UCSD-AML1 (cell line): ENCODE data around the gene PPM1G.

Experiments used
- DNase-seq: peaks from one replicate; lab custom pipeline; 2025; ENCODE audit not compliant: unreplicated experiment; lab: John Stamatoyannopoulos, UW

The PPM1G gene

GRCh38 chr2:27412419-27413152 lies 3.2 kb upstream of the PPM1G start:
- no peak for DNase-seq

GRCh38 chr2:27408601-27409320 lies 630 bp downstream of the PPM1G start:
- peak; percentile 50 for DNase-seq

DNA sequence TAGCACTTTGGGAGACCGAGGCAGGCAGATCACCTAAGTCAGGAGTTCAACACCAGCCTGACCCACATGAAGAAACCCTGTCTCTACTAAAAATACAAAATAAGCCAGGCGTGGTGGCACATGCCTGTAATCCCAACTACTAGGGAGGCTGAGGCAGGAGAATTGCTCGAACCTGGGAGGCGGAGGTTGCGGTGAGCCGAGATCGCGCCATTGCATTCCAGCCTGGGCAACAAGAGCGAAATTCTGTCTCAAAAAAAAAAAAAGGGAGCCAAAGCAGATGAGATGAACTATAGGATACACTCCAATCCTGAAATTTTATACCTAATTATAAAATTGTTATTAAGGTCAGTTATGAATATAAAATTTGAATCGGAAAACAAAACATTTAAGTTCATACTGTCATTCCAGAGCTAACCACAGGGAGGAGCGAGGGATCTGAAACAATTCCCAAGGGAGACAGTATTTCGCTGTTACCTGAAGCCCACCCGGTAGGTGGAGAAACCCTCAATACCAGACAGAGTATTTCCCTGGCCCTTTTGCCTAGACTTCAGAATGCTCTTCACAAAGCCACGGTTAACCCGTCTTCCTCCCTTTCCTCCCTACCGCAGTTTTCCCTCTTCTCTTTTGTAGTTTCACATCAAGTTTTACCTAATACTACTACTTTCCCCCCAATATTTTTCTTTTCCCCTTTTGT lies 1.4 kb downstream of the PPM1G start:
- DNase-seq = no peak

DNA sequence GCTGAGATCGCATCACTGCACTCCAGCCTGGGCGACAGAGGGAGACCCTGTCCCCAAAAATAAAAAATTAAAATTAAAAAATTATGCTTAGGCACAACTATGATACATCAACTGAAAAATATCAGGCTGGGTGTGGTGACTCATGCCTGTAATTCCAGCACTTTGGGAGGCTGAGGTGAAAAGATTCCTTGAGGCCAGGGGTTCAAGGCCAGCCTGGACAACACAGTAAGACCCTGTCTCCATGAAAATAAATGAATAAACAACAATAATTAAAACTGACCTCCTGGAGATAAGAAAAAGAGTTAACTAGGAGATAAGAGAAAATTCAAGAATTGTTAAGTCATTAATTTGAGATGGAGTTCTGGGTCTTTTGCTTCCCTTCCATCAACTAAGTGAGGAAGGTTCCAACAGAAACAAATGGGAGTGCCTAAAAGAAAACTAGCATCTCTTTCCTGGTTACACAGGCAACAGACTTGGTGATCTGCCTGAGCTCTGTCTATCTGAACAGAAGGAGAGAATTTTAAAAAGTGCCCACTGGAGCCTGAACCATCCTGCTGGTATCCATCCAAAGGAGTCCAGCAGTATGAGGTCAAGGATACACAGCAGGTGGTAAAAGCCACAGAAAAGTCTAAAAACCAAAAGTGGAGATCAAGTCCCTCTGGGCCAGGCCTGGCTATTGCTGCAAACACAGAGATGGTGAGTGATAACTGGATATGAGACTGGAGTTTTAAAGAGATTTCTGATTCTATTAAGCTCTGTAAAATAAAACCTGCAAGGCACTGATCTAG lies 8.8 kb downstream of the PPM1G start:
- no peak for DNase-seq

- no peak for DNase-seq
Observed at GRCh38 chr2:27398962-27399361, 10.4 kb downstream of the PPM1G start.

DNA sequence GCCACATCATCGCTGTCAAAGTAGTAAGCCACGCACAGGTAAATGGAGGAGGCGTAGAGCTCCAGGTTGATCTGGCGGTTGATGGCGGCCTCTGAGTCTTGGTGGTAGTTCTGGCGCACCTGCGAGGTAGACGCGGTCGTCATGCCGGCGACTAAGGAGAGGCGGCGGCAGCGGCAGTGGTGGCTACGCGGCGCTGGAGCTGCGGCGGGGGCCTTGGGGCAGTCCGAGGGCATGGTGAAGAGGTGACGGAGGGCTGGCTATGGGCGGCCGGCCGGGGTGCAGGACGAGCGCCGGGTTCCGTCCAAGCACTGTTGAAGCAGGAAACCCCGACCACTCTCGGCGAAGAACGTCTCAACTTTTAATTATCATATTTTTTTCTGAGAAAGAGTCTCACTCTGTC lies 16.2 kb downstream of the PPM1G start:
- no peak for DNase-seq

GRCh38 chr2:27390822-27391679 lies 18.3 kb downstream of the PPM1G start:
- DNase-seq = no peak

DNA sequence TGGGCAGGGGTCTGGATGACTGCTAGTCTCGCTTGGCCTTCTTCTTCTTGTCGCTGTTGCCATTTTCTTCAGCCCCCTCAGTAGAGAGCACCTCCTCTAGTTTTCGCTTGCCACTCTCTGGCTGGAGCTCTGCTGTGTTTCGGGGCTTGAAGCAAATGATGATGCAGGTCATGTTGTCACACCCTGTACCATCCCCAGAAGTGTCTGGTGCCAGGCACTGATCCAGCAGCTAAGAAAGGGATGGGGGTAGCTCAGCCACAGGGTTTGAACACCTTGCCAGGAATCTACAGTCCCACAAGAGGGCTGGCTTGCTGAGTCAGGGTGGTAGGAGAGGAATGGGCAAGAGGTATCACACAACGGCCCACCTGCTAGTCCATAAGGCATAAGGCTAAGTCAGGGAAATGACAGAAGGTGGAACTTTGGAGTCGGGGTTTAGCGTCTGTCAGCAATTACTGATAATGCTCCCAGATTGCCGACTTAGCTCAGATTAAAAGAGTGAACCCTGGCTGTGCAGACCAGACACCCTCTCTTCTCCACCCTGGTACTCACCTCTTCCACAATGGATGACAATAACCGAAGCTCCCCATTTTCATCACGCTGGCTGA lies 27.7 kb downstream of the PPM1G start:
- no peak for DNase-seq

GRCh38 chr2:27380626-27381545 lies 28.5 kb downstream of the PPM1G start, which contains the start of gene ZNF513:
Gene ZNF513 (minus strand): TSS chr2:27380734. CDS start chr2:27380526, 208 bp downstream.
- DNase-seq = peak; percentile 94

- DNase-seq = peak; percentile 83
Observed at GRCh38 chr2:27379836-27380625, 29.4 kb downstream of the PPM1G start.

DNA sequence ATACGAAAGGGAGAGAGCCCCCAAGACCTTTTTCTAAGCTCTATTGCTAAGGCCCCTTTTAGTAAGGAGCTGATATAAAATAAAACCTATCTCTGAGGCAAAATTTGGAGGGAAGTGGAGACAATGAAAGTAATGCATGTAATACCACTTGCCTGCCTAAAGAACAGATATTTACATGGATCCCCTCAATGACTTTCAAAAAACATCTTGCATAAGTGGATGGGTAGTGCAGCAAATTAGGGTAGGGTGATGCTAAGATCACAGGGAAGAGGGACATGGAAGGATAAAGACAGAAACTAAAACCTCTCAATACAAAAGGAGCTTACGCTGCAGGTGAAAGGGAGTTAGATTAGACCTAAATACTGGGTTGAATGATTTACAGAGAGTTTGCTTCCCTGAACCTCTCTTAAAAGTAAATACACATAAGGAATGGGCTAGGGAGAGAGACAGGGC lies 30.0 kb downstream of the PPM1G start:
- no peak for DNase-seq

GRCh38 chr2:27378809-27379290 lies 30.5 kb downstream of the PPM1G start:
- DNase-seq = no peak

DNA sequence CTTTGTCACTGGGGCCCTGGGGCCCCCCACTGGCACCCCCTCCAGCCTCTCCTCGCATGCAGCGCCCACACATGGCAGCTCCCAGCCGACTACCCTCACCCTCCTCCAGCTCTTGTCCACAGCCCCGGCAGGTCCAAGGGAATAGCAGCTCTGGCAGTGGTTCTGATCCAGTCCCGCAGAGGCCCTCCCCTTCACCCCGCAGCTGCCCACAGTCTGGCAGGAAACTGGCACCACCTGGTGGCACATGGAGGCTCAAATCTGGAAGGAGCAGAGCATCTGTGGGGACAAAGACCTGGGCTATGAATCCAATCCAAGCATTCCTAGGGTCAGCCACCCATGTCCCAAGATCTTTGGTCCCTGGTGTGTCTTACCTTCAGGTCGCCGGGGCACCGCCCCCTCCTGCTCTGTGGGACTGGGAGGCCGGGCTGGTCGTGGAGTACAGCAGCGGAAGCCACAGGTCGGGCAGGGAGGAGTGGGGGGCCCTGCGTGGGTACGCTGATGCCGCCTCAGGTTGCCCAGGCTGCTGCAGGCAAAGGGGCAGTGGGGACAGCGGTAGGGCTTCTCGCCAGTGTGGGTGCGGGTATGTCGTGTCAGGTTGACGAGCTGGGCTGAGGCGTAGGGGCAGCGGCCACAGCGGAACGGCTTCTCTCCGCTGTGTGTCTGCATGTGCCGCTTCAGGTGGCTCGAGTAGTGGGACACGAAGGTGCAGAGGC lies 31.1 kb downstream of the PPM1G start:
- DNase-seq = peak; percentile 22

GRCh38 chr2:27377618-27378095 lies 31.7 kb downstream of the PPM1G start:
- no peak for DNase-seq

DNA sequence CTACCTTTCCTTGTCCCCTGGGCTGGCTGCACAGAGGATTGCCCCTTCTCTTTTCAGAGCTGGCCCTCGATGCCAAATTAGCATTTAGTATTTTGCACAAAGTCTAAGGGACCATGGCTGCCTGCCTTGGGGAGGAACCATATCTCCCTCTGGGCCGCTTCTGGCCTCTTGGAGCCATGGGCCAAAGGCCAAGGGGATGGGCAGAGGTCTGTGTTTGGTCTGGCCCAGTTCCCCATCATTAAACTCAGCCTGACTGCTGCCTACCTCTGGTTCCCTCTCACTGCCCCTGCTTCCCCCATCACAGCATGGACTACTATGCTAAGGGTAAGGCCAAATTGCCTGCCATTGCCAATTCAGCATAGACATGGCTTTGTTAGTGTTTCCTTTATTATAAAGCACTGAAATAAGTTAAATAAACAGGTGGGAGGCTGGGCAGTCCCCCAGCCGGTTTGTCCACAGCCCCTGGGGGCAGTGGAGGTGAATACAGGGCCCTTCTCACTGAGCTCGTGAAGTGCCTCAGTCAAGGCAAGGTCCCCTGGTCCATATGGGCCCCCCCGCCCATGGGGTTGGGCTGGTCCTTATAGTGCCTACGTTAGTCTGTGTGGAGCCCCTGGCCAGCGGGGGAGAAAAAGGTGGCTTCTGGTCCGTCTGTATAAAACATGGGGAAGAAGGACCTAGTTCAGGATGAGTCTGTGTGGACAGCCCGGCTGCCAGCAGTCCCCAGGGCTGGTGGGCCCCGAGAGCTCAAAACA lies 32.3 kb downstream of the PPM1G start:
- no peak for DNase-seq
